Ovary (tissue), 3 donors: ENCODE results near the gene CDC23.

Source experiments
- POLR2A ChIP-seq: fragments of 450-650 bp; IDR thresholded peaks from one replicate; pipeline ENCODE4 v1.6.1; 2017; ENCODE audit warnings: antibody characterized with exemption, mild to moderate bottlenecking, moderate library complexity
- TF ChIP-seq, protein P1 (sequence below), 3 donors: fragments of 450-650 bp in 2 of 3; fragments of 200-600 bp in 1 of 3; IDR thresholded peaks; one replicate each; pipeline versions ENCODE4 v1.5.1 to v1.8.0; 2016 to 2022; ENCODE audit warnings: antibody characterized with exemption in 3 of 3, mild to moderate bottlenecking in 1 of 3
- donor health status: DM: no; HTN: no; CAD: no.

- no peak for TF ChIP-seq POLR2A
- TF ChIP-seq, protein P1, sequence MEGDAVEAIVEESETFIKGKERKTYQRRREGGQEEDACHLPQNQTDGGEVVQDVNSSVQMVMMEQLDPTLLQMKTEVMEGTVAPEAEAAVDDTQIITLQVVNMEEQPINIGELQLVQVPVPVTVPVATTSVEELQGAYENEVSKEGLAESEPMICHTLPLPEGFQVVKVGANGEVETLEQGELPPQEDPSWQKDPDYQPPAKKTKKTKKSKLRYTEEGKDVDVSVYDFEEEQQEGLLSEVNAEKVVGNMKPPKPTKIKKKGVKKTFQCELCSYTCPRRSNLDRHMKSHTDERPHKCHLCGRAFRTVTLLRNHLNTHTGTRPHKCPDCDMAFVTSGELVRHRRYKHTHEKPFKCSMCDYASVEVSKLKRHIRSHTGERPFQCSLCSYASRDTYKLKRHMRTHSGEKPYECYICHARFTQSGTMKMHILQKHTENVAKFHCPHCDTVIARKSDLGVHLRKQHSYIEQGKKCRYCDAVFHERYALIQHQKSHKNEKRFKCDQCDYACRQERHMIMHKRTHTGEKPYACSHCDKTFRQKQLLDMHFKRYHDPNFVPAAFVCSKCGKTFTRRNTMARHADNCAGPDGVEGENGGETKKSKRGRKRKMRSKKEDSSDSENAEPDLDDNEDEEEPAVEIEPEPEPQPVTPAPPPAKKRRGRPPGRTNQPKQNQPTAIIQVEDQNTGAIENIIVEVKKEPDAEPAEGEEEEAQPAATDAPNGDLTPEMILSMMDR (IDR thresholded peaks at IDR 0.05) = no peak
Observed at GRCh38 chr5:138224712-138225111, 11.6 kb upstream of the CDC23 start.
